WTC11 (cell line): ENCODE measurements around the gene FABP2. TPM values are rescaled to one million over a fixed set of nuclear protein-coding genes. Genes with fewer than 3 reads are reported as not detected.
"Not testable (repeated sequence)": the region's sequence is repeated elsewhere in the genome, so short reads cannot be mapped to it uniquely, and the experiment has no call there.

ENCODE experiments used
- ATAC-seq: fragments of 200-7000 bp; cut with Tn5 transposase; 2 replicates; pipeline ENCODE4 v1.10.0; 2021; ENCODE audit warnings: mild to moderate bottlenecking, moderate library complexity
- CTCF ChIA-PET: fragments of 300-600 bp; sonication (Branson Sonifier 250); formaldehyde crosslinking; loops from one replicate; lab custom pipeline; 2021; ENCODE audit warnings: antibody characterized with exemption; lab: Charles Lee
- POLR2A ChIA-PET: fragments of 350-600 bp; sonication (Branson Sonifier 250); formaldehyde crosslinking; loops from one replicate; lab custom pipeline; 2021; ENCODE audit warnings: antibody characterized with exemption; lab: Charles Lee
- DNase-seq: peaks from one replicate; pipeline ENCODE4 v3.0.0; 2021; ENCODE audit warnings: low spot score
- H3K27ac Mint-ChIP-seq: 2 replicates; pipeline ENCODE4 v1.8.0; 2021; ENCODE audit warnings: mixed read lengths
- H3K27me3 Mint-ChIP-seq: 2 replicates; pipeline ENCODE4 v1.8.0; 2021; ENCODE audit warnings: low read depth, mild to moderate bottlenecking, moderate library complexity, mixed read lengths
- H3K36me3 Mint-ChIP-seq: 2 replicates; pipeline ENCODE4 v1.8.0; 2021; ENCODE audit warnings: mixed read lengths
- H3K4me1 Mint-ChIP-seq: 2 replicates; pipeline ENCODE4 v1.8.0; 2022; ENCODE audit warnings: mixed read lengths
- H3K4me3 Mint-ChIP-seq: 2 replicates; pipeline ENCODE4 v1.8.0; 2021; ENCODE audit warnings: mild to moderate bottlenecking, moderate library complexity, mixed read lengths
- H3K9me3 Mint-ChIP-seq: 2 replicates; pipeline ENCODE4 v1.8.0; 2021; ENCODE audit warnings: mixed read lengths
- ATF1 ChIP-seq: sonication (generic); formaldehyde crosslinking; IDR thresholded peaks from 2 replicates; pipeline ENCODE4 v1.8.1; 2023; ENCODE audit warnings: mild to moderate bottlenecking, moderate library complexity, missing genetic modification reagents
- CREB1 ChIP-seq: sonication (generic); formaldehyde crosslinking; IDR thresholded peaks from 2 replicates; pipeline ENCODE4 v1.8.0; 2023; ENCODE audit warnings: mild to moderate bottlenecking, missing genetic modification reagents
- JUN ChIP-seq: sonication (generic); formaldehyde crosslinking; IDR thresholded peaks from 2 replicates; pipeline ENCODE4 v1.8.0; 2023; ENCODE audit warnings: mild to moderate bottlenecking, missing genetic modification reagents
- OVOL2 ChIP-seq: fragments of 250-450 bp; sonication (Bioruptor Pico); IDR thresholded peaks from 2 replicates; pipeline ENCODE4 v1.9.0; 2021; ENCODE audit warnings: mild to moderate bottlenecking, borderline replicate concordance
- SP1 ChIP-seq: sonication (generic); formaldehyde crosslinking; conservative IDR thresholded peaks from 2 replicates; pipeline ENCODE4 v1.8.1; 2022; ENCODE audit warnings: missing genetic modification reagents
- total RNA-seq: library from RNA; stranded (reverse); gene quantifications from 3 replicates; pipeline ENCODE4 v1.2.3, GENCODE V29; 2021
- TF ChIP-seq, protein P1 (sequence below): fragments of 250-450 bp; sonication (Bioruptor Pico); IDR thresholded peaks from 2 replicates; pipeline ENCODE4 v1.9.0; 2021; ENCODE audit warnings: mild to moderate bottlenecking
- TF ChIP-seq, protein P2 (sequence below): sonication (generic); formaldehyde crosslinking; IDR thresholded peaks from 2 replicates; pipeline ENCODE4 v1.8.1; 2022; ENCODE audit warnings: low read depth, missing genetic modification reagents, borderline replicate concordance
- TF ChIP-seq, protein P3 (sequence below): fragments of 250-450 bp; sonication (Bioruptor Pico); IDR thresholded peaks from 2 replicates; pipeline ENCODE4 v1.9.0; 2021; ENCODE audit warnings: moderate library complexity, mild to moderate bottlenecking, inconsistent platforms, borderline replicate concordance

Gene FABP2
- total RNA-seq, 1 experiment from 2014 or later, result not detected

DNA sequence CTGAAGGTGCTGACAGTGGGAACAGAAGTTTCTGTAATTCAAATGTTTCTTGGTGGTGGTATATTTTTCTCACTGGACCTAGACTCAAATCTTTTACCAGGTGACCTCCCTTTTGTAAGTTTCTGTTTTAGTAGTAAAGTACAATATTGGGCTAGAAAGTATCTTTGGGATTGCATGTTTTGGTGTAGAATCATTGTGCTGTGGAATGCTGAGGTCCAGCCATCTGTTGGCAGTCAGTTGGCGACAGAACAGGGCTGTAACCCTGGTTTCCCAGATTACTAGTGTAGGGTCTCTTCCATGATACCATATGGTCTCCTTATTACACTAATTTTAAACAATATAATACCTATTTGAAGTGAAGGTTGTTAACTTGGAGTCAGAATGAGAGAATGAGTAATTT is 34.9 kb upstream of the FABP2 start:
- H3K27ac Mint-ChIP-seq, H3K36me3 Mint-ChIP-seq, CTCF ChIA-PET, H3K9me3 Mint-ChIP-seq, DNase-seq, H3K4me3 Mint-ChIP-seq, ATAC-seq, H3K27me3 Mint-ChIP-seq, POLR2A ChIA-PET: not testable (repeated sequence)
- peaks cover 13% of the 10 kb centered on the region for H3K4me1 Mint-ChIP-seq

DNA sequence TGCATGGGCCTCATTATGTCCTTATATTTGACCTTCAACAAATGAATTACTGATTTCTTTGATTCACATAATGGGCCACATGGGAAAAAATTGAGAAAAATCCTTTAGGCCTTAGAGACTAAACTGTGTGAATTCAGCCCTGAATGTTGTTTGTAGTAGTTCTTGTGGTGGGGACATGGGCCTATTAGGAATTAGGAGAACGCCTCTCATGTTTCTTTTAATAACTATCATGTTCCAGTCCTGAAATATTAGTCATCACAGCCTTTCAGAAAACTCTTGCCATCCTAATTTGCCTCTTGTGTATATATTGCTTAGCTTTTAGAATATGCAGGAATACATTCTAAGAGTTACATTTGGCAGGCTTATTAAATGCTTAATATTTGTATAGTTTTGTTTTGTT is 34.1 kb upstream of the FABP2 start:
- not testable (repeated sequence) for DNase-seq, H3K36me3 Mint-ChIP-seq

DNA sequence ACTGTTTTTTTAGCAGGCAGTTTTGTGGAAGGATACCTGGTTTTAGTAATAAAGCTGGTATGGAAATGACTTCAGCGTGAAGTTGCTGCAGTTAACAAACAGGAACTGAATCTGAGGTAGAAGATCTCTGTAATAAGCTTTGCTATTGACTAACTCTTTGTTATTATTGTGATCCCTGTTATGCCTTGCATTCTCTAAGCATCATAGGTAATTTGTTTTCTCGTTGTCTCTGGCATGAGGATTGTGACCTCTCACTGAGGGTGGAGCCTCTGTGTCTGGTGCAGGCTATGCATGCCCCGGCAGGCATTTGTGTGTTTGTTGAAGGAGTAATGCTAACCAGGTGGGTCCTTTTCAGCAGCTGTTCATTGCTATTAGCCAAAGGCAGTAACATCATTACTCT is 31.4 kb upstream of the FABP2 start:
- H3K9me3 Mint-ChIP-seq, CTCF ChIA-PET, POLR2A ChIA-PET, H3K27me3 Mint-ChIP-seq, H3K4me3 Mint-ChIP-seq, DNase-seq, H3K36me3 Mint-ChIP-seq: not testable (repeated sequence)
- Mint-ChIP-seq H3K4me1 (peaks cover 13% of the 10 kb centered on the region), H3K27ac (peak overlapping the region; percentile 57; the same call in 1 of the 2 replicates)
- ATAC-seq, result peak; percentile 61; the same call in 1 of the 2 replicates

More for the DNA sequence above, 34.1 kb upstream of the FABP2 start:
- ATAC-seq, H3K4me3 Mint-ChIP-seq, POLR2A ChIA-PET, H3K9me3 Mint-ChIP-seq, H3K27ac Mint-ChIP-seq, CTCF ChIA-PET, H3K27me3 Mint-ChIP-seq: not testable (repeated sequence)
- H3K4me1 Mint-ChIP-seq, result peaks cover 13% of the 10 kb centered on the region

DNA sequence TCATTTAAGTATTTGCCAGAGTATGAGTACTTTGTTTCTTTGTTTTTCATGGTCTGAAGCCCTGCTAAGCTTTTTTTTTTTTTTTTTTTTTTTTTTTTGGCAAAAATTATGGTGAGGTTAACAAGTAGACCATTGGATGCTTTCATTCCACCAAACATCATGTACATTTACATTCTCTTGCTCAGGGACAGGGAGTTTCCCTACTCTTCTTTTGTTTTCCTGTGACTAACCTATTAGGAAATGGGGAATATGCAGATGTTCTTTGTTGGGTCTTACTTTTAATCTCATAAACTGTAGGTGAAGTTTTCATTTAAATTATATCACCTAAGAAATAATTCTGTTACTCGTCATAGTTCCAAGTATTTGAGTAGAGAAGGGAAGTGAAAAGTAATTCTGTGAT is 26.2 kb upstream of the FABP2 start:
- CTCF ChIA-PET, POLR2A ChIA-PET, ATAC-seq, H3K4me3 Mint-ChIP-seq, H3K27ac Mint-ChIP-seq, DNase-seq, H3K4me1 Mint-ChIP-seq, H3K36me3 Mint-ChIP-seq, H3K27me3 Mint-ChIP-seq, H3K9me3 Mint-ChIP-seq: not testable (repeated sequence)

DNA sequence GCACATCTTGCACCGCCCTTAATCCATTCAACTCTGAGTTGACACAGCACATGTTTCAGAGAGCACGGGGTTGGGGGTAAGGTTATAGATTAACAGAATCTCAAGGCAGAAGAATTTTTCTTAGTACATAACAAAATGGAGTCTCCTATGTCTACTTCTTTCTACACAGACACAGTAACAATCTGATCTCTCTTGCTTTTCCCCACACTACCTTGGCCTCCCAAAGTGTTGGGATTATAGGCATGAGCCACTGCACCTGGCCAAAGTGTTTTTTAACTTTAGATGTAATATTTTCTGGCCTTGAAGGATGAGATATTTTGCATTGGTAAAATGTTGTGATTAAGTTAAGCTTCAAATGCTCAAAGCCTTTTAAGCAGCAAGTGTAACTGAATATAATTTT is 21.4 kb upstream of the FABP2 start:
- H3K27me3 Mint-ChIP-seq, DNase-seq, H3K27ac Mint-ChIP-seq, CTCF ChIA-PET, H3K4me1 Mint-ChIP-seq, H3K36me3 Mint-ChIP-seq, H3K9me3 Mint-ChIP-seq, ATAC-seq, H3K4me3 Mint-ChIP-seq, POLR2A ChIA-PET: not testable (repeated sequence)

DNA sequence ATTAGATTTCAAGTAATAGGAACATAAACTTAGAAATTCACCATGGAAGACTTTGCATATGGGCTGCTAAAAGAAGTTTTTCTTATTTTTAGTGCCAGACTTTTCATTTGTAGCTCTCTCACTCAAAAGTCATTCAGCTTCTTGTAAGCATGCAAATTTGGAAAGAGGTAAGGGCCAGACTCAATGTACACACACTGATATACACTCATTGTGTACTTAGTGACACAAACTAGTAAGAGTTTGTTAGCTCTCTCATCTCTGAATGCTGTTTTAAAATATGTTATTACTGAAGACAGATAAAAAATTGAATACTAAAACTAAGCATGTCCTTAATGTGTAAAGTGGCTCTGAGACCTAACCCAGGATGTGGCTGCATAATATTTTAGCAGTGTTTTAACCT is 18.0 kb upstream of the FABP2 start:
- H3K4me3 Mint-ChIP-seq, CTCF ChIA-PET, POLR2A ChIA-PET, DNase-seq, H3K9me3 Mint-ChIP-seq, H3K36me3 Mint-ChIP-seq, H3K4me1 Mint-ChIP-seq, H3K27me3 Mint-ChIP-seq, H3K27ac Mint-ChIP-seq, ATAC-seq: not testable (repeated sequence)

DNA sequence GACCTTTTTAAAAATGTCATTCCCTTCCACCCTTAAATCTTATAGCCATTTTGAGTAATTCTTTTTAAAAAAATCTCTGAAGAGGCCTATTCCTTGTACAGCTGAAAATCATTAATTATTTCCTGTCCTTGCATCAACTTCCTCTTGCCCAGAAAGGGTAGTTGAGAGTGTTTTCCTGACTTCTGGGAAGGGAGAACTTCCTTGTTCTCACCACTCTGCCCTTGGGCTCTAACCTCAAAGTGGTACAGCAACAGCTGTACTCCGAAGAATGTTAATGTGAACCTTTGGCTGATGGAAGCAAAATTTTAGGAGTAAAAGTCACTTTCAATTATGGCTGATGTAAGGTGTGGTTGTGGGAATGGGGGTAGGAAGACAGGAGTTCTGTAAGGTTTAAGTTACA is 15.1 kb upstream of the FABP2 start:
- Mint-ChIP-seq H3K27ac (peak overlapping the region; percentile 5; the same call in 1 of the 2 replicates), H3K36me3 (no peaks in the 10 kb centered on the region), H3K4me1 (no peaks in the 10 kb centered on the region), H3K27me3 (no peaks in the 10 kb centered on the region), H3K9me3 (no peaks in the 10 kb centered on the region), H3K4me3 (no peak overlapping the region)
- CTCF ChIA-PET, result no interaction called here
- POLR2A ChIA-PET, result no interaction called here
- DNase-seq (no peak), ATAC-seq (no peak)
- TF ChIP-seq, protein P1, sequence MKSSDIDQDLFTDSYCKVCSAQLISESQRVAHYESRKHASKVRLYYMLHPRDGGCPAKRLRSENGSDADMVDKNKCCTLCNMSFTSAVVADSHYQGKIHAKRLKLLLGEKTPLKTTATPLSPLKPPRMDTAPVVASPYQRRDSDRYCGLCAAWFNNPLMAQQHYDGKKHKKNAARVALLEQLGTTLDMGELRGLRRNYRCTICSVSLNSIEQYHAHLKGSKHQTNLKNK (CRISPR knock-in tag), result no peak
- no peak for TF ChIP-seq SP1
- TF ChIP-seq JUN (CRISPR knock-in tag), result no peak
- TF ChIP-seq, protein P2, sequence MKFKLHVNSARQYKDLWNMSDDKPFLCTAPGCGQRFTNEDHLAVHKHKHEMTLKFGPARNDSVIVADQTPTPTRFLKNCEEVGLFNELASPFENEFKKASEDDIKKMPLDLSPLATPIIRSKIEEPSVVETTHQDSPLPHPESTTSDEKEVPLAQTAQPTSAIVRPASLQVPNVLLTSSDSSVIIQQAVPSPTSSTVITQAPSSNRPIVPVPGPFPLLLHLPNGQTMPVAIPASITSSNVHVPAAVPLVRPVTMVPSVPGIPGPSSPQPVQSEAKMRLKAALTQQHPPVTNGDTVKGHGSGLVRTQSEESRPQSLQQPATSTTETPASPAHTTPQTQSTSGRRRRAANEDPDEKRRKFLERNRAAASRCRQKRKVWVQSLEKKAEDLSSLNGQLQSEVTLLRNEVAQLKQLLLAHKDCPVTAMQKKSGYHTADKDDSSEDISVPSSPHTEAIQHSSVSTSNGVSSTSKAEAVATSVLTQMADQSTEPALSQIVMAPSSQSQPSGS (CRISPR knock-in tag), result no peak
- no peak for TF ChIP-seq CREB1 (CRISPR knock-in tag)
- TF ChIP-seq ATF1 (CRISPR knock-in tag), result no peak
- TF ChIP-seq, protein P3, sequence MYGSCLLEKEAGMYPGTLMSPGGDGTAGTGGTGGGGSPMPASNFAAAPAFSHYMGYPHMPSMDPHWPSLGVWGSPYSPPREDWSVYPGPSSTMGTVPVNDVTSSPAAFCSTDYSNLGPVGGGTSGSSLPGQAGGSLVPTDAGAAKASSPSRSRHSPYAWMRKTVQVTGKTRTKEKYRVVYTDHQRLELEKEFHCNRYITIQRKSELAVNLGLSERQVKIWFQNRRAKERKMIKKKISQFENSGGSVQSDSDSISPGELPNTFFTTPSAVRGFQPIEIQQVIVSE (CRISPR knock-in tag), result no peak
- TF ChIP-seq OVOL2 (CRISPR knock-in tag), result no peak

DNA sequence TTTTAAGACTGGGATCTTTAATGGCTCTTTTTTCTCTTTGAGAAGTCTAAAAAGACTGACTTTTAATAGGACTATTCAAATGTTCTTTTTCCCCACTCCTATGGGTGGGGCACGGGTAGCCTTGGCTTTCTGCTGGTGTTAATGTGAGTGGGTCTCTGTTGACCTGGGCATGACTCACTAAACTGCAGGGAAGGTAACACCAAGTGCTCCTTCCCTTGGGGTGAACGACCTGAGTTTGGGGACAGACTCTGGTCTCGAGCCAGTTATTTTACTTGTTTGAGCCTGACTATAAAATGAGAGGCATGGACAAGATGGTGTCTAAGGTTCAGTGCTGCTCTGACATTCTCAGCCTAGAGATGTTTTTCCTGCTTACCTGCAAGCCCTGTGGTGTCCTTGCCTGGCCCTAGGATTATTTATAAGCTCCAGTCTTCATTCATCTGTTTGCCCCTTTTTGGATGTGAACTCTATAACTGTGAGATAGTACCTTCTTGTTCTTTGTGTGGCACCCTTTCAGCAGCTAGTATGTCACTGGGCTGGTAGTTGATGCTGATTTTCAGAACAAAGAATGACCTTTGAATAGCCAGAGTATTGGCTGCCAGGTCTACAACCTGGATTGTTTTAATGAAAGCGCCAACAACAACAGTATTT is 14.5 kb upstream of the FABP2 start:
- ATAC-seq, H3K4me3 Mint-ChIP-seq: not testable (repeated sequence)

More for the DNA sequence above, 14.5 kb upstream of the FABP2 start:
- POLR2A ChIA-PET, H3K27me3 Mint-ChIP-seq, H3K36me3 Mint-ChIP-seq, DNase-seq, H3K9me3 Mint-ChIP-seq, H3K4me1 Mint-ChIP-seq, H3K27ac Mint-ChIP-seq, CTCF ChIA-PET: not testable (repeated sequence)
